H9 (cell line): ENCODE measurements around the gene SP3. TPM values are rescaled to one million over a fixed set of nuclear protein-coding genes. Genes with fewer than 3 reads are reported as not detected.

Source experiments
- DNase-seq: peaks from one replicate; pipeline ENCODE4 v3.0.0-alpha.2; 2017
- H2AFZ ChIP-seq: one replicate; pipeline ENCODE4 v1.6.1; 2013; ENCODE audit warnings: mild to moderate bottlenecking, low read length, control low read depth, moderate library complexity
- H2AK5ac ChIP-seq: 2 replicates; pipeline ENCODE4 v1.6.1; 2013; ENCODE audit warnings: low read length, control low read depth, mixed read lengths; ENCODE audit not compliant: insufficient read length
- H2BK120ac ChIP-seq: one replicate; pipeline ENCODE4 v1.6.1; 2013; ENCODE audit warnings: low read depth, mild to moderate bottlenecking, low read length, control low read depth, inconsistent platforms; ENCODE audit not compliant: poor library complexity, severe bottlenecking
- H2BK12ac ChIP-seq: 2 replicates; pipeline ENCODE4 v1.6.1; 2013; ENCODE audit warnings: low read length, control low read depth, mixed read lengths, low read depth; ENCODE audit not compliant: insufficient read length
- H2BK15ac ChIP-seq: 2 replicates; pipeline ENCODE4 v1.6.1; 2013; ENCODE audit warnings: low read depth, low read length, control low read depth
- H2BK20ac ChIP-seq: one replicate; pipeline ENCODE4 v1.6.1; 2013; ENCODE audit warnings: low read depth, mild to moderate bottlenecking, low read length, control low read depth, inconsistent platforms; ENCODE audit not compliant: poor library complexity, severe bottlenecking
- H2BK5ac ChIP-seq: 2 replicates; pipeline ENCODE4 v1.6.1; 2013; ENCODE audit warnings: low read length, control low read depth, mixed read lengths; ENCODE audit not compliant: insufficient read length
- H3K14ac ChIP-seq: 2 replicates; pipeline ENCODE4 v1.6.1; 2013; ENCODE audit warnings: low read length, control low read depth; ENCODE audit not compliant: insufficient read depth
- H3K18ac ChIP-seq: 2 replicates; pipeline ENCODE4 v1.6.1; 2013; ENCODE audit warnings: low read depth, mild to moderate bottlenecking, mixed read lengths, low read length, control low read depth; ENCODE audit not compliant: insufficient read length
- H3K23ac ChIP-seq: 2 replicates; pipeline ENCODE4 v1.6.1; 2013; ENCODE audit warnings: low read length, control low read depth, mixed read lengths, low read depth; ENCODE audit not compliant: insufficient read length
- H3K23me2 ChIP-seq: 2 replicates; pipeline ENCODE4 v1.6.1; 2013; ENCODE audit warnings: low read depth, mild to moderate bottlenecking, mixed read lengths, low read length, control low read depth; ENCODE audit not compliant: insufficient read length, poor library complexity, severe bottlenecking
- H3K27ac ChIP-seq: 2 replicates; pipeline ENCODE4 v1.5.1; 2013; ENCODE audit warnings: low read length, control low read depth, mixed read lengths, low read depth; ENCODE audit not compliant: insufficient read length
- H3K27me3 ChIP-seq: 2 replicates; pipeline ENCODE4 v1.6.1; 2013; ENCODE audit warnings: low read length, control low read depth, inconsistent platforms; ENCODE audit not compliant: insufficient read depth
- H3K4ac ChIP-seq: 2 replicates; pipeline ENCODE4 v1.6.1; 2013; ENCODE audit warnings: low read depth, mild to moderate bottlenecking, control low read depth, inconsistent platforms, low read length, moderate library complexity
- H3K4me1 ChIP-seq: 2 replicates; pipeline ENCODE4 v1.6.1; 2013; ENCODE audit warnings: low read length, control low read depth, inconsistent platforms; ENCODE audit not compliant: insufficient read depth
- H3K4me2 ChIP-seq: 2 replicates; pipeline ENCODE4 v1.6.1; 2013; ENCODE audit warnings: low read length, control low read depth, mixed read lengths; ENCODE audit not compliant: insufficient read length, insufficient read depth
- H3K56ac ChIP-seq: 2 replicates; pipeline ENCODE4 v1.6.1; 2013; ENCODE audit warnings: low read depth, mild to moderate bottlenecking, mixed read lengths, low read length, control low read depth; ENCODE audit not compliant: insufficient read length
- H3K79me1 ChIP-seq: 2 replicates; pipeline ENCODE4 v1.6.1; 2013; ENCODE audit warnings: low read depth, mild to moderate bottlenecking, moderate library complexity, low read length, control low read depth, inconsistent platforms; ENCODE audit not compliant: insufficient read depth, poor library complexity, severe bottlenecking
- H3K79me2 ChIP-seq: 2 replicates; pipeline ENCODE4 v1.6.1; 2013; ENCODE audit warnings: low read length, control low read depth, inconsistent platforms; ENCODE audit not compliant: insufficient read depth
- H3K9ac ChIP-seq: 2 replicates; pipeline ENCODE4 v1.6.1; 2013; ENCODE audit warnings: low read length, control low read depth, mixed read lengths; ENCODE audit not compliant: insufficient read length; ENCODE audit errors: extremely low read depth
- H3K9me3 ChIP-seq: one replicate; pipeline ENCODE4 v1.6.1; 2013; ENCODE audit warnings: low read depth, low read length, inconsistent platforms; ENCODE audit not compliant: control insufficient read depth
- H3T11ph ChIP-seq: one replicate; pipeline ENCODE4 v1.6.1; 2013; ENCODE audit warnings: mild to moderate bottlenecking, low read length, control low read depth, inconsistent platforms
- H4K20me1 ChIP-seq: one replicate; pipeline ENCODE4 v1.6.1; 2013; ENCODE audit not compliant: control insufficient read depth, insufficient read length, insufficient read depth
- H4K5ac ChIP-seq: 2 replicates; pipeline ENCODE4 v1.6.1; 2013; ENCODE audit warnings: low read depth, mild to moderate bottlenecking, mixed read lengths, low read length, control low read depth; ENCODE audit not compliant: insufficient read length
- H4K8ac ChIP-seq: replicated peaks from 2 replicates; pipeline ENCODE4 v1.6.1; 2013; ENCODE audit warnings: low read length, control low read depth, mixed read lengths, low read depth; ENCODE audit not compliant: insufficient read length
- H4K91ac ChIP-seq: 2 replicates; pipeline ENCODE4 v1.6.1; 2013; ENCODE audit warnings: low read depth, mild to moderate bottlenecking, moderate library complexity, mixed read lengths, low read length, control low read depth; ENCODE audit not compliant: insufficient read length
- H3K27ac Mint-ChIP-seq, 3 experiments: 2 replicates in 2 of 3; 3 replicates in 1 of 3; pipeline ENCODE4 v1.8.0; 2020 to 2021; ENCODE audit warnings: mixed read lengths in 3 of 3, mild to moderate bottlenecking in 1 of 3, moderate library complexity in 1 of 3
- H3K27me3 Mint-ChIP-seq: 2 replicates; pipeline ENCODE4 v1.8.0; 2021; ENCODE audit warnings: low read depth, mild to moderate bottlenecking, moderate library complexity, mixed read lengths
- H3K36me3 Mint-ChIP-seq, 3 experiments: 2 replicates in 2 of 3; 3 replicates in 1 of 3; pipeline ENCODE4 v1.8.0; 2020 to 2021; ENCODE audit warnings: low read depth in 3 of 3, mixed read lengths in 3 of 3; ENCODE audit not compliant: insufficient read depth in 1 of 3
- H3K4me1 Mint-ChIP-seq, 2 experiments: 2 replicates each; pipeline ENCODE4 v1.8.0; 2020; ENCODE audit warnings: mixed read lengths in 2 of 2
- H3K4me3 Mint-ChIP-seq, 2 experiments: 2 replicates in 1 of 2; 3 replicates in 1 of 2; pipeline ENCODE4 v1.8.0; 2020 to 2021; ENCODE audit warnings: mild to moderate bottlenecking in 2 of 2, mixed read lengths in 2 of 2, moderate library complexity in 1 of 2
- H3K9me3 Mint-ChIP-seq, 2 experiments: 2 replicates in 1 of 2; 3 replicates in 1 of 2; pipeline ENCODE4 v1.8.0; 2020; ENCODE audit warnings: mild to moderate bottlenecking in 2 of 2, mixed read lengths in 2 of 2, moderate library complexity in 1 of 2
- CTCF ChIP-seq: fragments of 200-600 bp; sonication (generic); conservative IDR thresholded peaks from 3 replicates; pipeline ENCODE4 v1.8.0; 2021; ENCODE audit warnings: antibody characterized with exemption, mild to moderate bottlenecking
- WGBS: extraction: QIAGEN DNeasy Blood & Tissue Kit; methylation state at CpG from one replicate; pipeline ENCODE4 v1.1.7; 2013; ENCODE audit warnings: missing lambda C conversion rate, low lambda C conversion rate, mixed read lengths; ENCODE audit not compliant: insufficient read length; ENCODE audit errors: extremely low coverage; 5-methylcytosine and 5-hydroxymethylcytosine counted together
- total RNA-seq: library from RNA; stranded (reverse); gene quantifications from 2 replicates; pipeline ENCODE4 v1.2.1, GENCODE V29; 2021

SP3 gene
- total RNA-seq, 1 experiment from 2014 or later, result 86.3 TPM

- no peak overlapping the region for H4K8ac ChIP-seq
- H3T11ph ChIP-seq, result no peak overlapping the region
- H3K27me3 ChIP-seq, result no peaks in the 10 kb centered on the region
- Mint-ChIP-seq H3K4me1 (peaks cover 19 to 22% of the 10 kb centered on the region in 2 experiments), H3K4me3 (no peak overlapping the region), H3K36me3 (peaks cover 5 to 14% (median 6%) of the 10 kb centered on the region in 3 experiments; a peak in 5 of 7 replicates), H3K27me3 (no peaks in the 10 kb centered on the region), H3K9me3 (no peaks in the 10 kb centered on the region), H3K27ac (no peak overlapping the region)
- H3K9ac ChIP-seq, result no peak overlapping the region
- WGBS, result no CpG with 5 or more reads among the region's 5 CpGs
- H2BK12ac ChIP-seq, result no peak overlapping the region
- H3K4ac ChIP-seq, result no peak overlapping the region
- H2AK5ac ChIP-seq, result no peak overlapping the region
- no peaks in the 10 kb centered on the region for H3K9me3 ChIP-seq
- TF ChIP-seq CTCF, result no peak
- H3K14ac ChIP-seq, result no peak overlapping the region
- H2AFZ ChIP-seq, result no peak overlapping the region
- H3K18ac ChIP-seq, result no peak overlapping the region
- no peak for DNase-seq
- H3K56ac ChIP-seq, result no peak overlapping the region
- H3K79me1 ChIP-seq, result peaks cover 3% of the 10 kb centered on the region
- no peaks in the 10 kb centered on the region for H3K23me2 ChIP-seq
- H3K4me2 ChIP-seq, result no peak overlapping the region
- no peak overlapping the region for H4K91ac ChIP-seq
- no peak overlapping the region for H2BK5ac ChIP-seq
- H3K23ac ChIP-seq, result no peak overlapping the region
- H4K5ac ChIP-seq, result no peak overlapping the region
- no peak overlapping the region for H2BK120ac ChIP-seq
- H3K27ac ChIP-seq, result no peak overlapping the region
- H3K4me1 ChIP-seq, result peaks cover 2% of the 10 kb centered on the region; the same call in 1 of the 2 replicates
- H4K20me1 ChIP-seq, result no peaks in the 10 kb centered on the region
- no peak overlapping the region for H2BK20ac ChIP-seq
- no peak overlapping the region for H2BK15ac ChIP-seq
- peaks cover 27% of the 10 kb centered on the region; the same call in 1 of the 2 replicates for H3K79me2 ChIP-seq
These were observed 30.3 kb downstream of the SP3 start for GRCh38 chr2:173934895-173935294.
